Measurements from ENCODE around the gene NCAM1.

DNA sequence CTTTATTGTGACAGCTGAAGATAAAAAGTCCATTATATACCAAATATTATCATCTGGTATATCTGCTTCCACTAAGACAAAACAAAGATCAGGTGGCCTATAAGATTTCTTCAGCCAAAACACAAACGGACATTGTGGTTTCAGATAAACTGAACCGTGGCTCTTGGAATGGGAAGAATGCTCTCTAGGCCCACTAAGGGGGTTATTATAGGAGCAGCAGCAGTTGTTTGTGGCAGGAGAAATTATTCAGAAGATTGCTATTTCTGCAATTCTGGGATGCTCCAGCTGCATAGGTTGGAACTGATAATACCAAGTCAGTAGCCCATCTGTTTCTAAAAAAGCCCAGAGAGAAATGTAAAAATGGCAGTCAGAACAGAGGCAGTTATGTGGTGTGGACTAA lies 145.3 kb downstream of the NCAM1 start:
- no peak for TF ChIP-seq ZBTB7A (IDR thresholded peaks at IDR 0.05; ENCODE audit: low read depth)
- no peak for TF ChIP-seq FOXM1 (IDR thresholded peaks at IDR 0.05; ENCODE audit: borderline replicate concordance, low read depth)
- TF ChIP-seq CREB1 (IDR thresholded peaks at IDR 0.05; ENCODE audit: low read depth) = no peak
- TF ChIP-seq CEBPB (IDR thresholded peaks at IDR 0.05) = no peak
- TF ChIP-seq, protein P1, sequence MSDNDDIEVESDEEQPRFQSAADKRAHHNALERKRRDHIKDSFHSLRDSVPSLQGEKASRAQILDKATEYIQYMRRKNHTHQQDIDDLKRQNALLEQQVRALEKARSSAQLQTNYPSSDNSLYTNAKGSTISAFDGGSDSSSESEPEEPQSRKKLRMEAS (IDR thresholded peaks at IDR 0.05) = no peak
- TF ChIP-seq EP300 (IDR thresholded peaks at IDR 0.05; ENCODE audit: borderline replicate concordance) = no peak
- no peak for TF ChIP-seq YY1 (IDR thresholded peaks at IDR 0.05; ENCODE audit: low read depth)
- no peak for TF ChIP-seq TAF1 (IDR thresholded peaks at IDR 0.05; ENCODE audit: low read depth)
- TF ChIP-seq EGR1 (IDR thresholded peaks at IDR 0.05) = no peak
- TF ChIP-seq TCF12 (IDR thresholded peaks at IDR 0.05; ENCODE audit: low read depth) = no peak
- TF ChIP-seq, protein P2, sequence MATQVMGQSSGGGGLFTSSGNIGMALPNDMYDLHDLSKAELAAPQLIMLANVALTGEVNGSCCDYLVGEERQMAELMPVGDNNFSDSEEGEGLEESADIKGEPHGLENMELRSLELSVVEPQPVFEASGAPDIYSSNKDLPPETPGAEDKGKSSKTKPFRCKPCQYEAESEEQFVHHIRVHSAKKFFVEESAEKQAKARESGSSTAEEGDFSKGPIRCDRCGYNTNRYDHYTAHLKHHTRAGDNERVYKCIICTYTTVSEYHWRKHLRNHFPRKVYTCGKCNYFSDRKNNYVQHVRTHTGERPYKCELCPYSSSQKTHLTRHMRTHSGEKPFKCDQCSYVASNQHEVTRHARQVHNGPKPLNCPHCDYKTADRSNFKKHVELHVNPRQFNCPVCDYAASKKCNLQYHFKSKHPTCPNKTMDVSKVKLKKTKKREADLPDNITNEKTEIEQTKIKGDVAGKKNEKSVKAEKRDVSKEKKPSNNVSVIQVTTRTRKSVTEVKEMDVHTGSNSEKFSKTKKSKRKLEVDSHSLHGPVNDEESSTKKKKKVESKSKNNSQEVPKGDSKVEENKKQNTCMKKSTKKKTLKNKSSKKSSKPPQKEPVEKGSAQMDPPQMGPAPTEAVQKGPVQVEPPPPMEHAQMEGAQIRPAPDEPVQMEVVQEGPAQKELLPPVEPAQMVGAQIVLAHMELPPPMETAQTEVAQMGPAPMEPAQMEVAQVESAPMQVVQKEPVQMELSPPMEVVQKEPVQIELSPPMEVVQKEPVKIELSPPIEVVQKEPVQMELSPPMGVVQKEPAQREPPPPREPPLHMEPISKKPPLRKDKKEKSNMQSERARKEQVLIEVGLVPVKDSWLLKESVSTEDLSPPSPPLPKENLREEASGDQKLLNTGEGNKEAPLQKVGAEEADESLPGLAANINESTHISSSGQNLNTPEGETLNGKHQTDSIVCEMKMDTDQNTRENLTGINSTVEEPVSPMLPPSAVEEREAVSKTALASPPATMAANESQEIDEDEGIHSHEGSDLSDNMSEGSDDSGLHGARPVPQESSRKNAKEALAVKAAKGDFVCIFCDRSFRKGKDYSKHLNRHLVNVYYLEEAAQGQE (IDR thresholded peaks at IDR 0.05; ENCODE audit: low read depth) = no peak
- no peak for TF ChIP-seq RAD21 (IDR thresholded peaks at IDR 0.05; ENCODE audit: low read depth)

All from Ishikawa (cell line).